HepG2 (cell line): ENCODE measurements around the gene SAPCD1. TPM values are rescaled to one million over a fixed set of nuclear protein-coding genes. Genes with fewer than 3 reads are reported as not detected.

ENCODE experiments used
- CCDC6 ChIP-seq: sonication (generic); formaldehyde crosslinking; IDR thresholded peaks from 2 replicates; pipeline ENCODE4 v1.8.1; 2022; ENCODE audit warnings: mild to moderate bottlenecking, missing genetic modification reagents, moderate library complexity
- FOXA1 ChIP-seq, 2 experiments: fragments of 450-650 bp in 1 of 2; sonication (generic) in 1 of 2; formaldehyde crosslinking in 1 of 2; IDR thresholded peaks; 2 replicates each; pipeline versions ENCODE4 v1.4.0 to v1.6.1; 2016 to 2020; ENCODE audit warnings: missing genetic modification reagents in 1 of 2
- GMEB1 ChIP-seq: sonication (generic); formaldehyde crosslinking; IDR thresholded peaks from 2 replicates; pipeline ENCODE4 v1.5.1; 2020; ENCODE audit warnings: missing genetic modification reagents, mild to moderate bottlenecking, borderline replicate concordance
- HNRNPUL1 ChIP-seq: fragments of 200-400 bp; formaldehyde crosslinking; IDR thresholded peaks from 2 replicates; pipeline ENCODE4 v1.6.1; 2017; ENCODE audit warnings: low read depth, mild to moderate bottlenecking, low read length, moderate library complexity
- KDM5B ChIP-seq: sonication (generic); formaldehyde crosslinking; IDR thresholded peaks from 2 replicates; pipeline ENCODE4 v1.4.0; 2020; ENCODE audit warnings: missing genetic modification reagents, mild to moderate bottlenecking, borderline replicate concordance
- KLF12 ChIP-seq: sonication (generic); formaldehyde crosslinking; IDR thresholded peaks from 2 replicates; pipeline ENCODE4 v1.4.0; 2020; ENCODE audit warnings: missing genetic modification reagents, borderline replicate concordance
- KLF6 ChIP-seq: IDR thresholded peaks from 2 replicates; pipeline ENCODE4 v1.8.0; 2016; ENCODE audit warnings: missing biosample characterization, missing genetic modification reagents
- MTA1 ChIP-seq: sonication (generic); formaldehyde crosslinking; IDR thresholded peaks from 2 replicates; pipeline ENCODE4 v1.4.0; 2020; ENCODE audit warnings: missing genetic modification reagents, mild to moderate bottlenecking, borderline replicate concordance
- MYPOP ChIP-seq: sonication (generic); formaldehyde crosslinking; IDR thresholded peaks from 2 replicates; pipeline ENCODE4 v1.8.1; 2023; ENCODE audit warnings: mild to moderate bottlenecking, moderate library complexity, missing genetic modification reagents
- NR3C1 ChIP-seq: sonication (generic); formaldehyde crosslinking; IDR thresholded peaks from 2 replicates; pipeline ENCODE4 v1.4.0; 2020; ENCODE audit warnings: missing genetic modification reagents
- PRDM4 ChIP-seq: sonication (generic); formaldehyde crosslinking; IDR thresholded peaks from 2 replicates; pipeline ENCODE4 v1.9.0; 2021; ENCODE audit warnings: missing genetic modification reagents, borderline replicate concordance
- ZNF274 ChIP-seq: sonication (generic); formaldehyde crosslinking; IDR thresholded peaks from 2 replicates; pipeline ENCODE4 v1.5.1; 2020; ENCODE audit warnings: mild to moderate bottlenecking, missing genetic modification reagents
- ZNF569 ChIP-seq: sonication (generic); formaldehyde crosslinking; IDR thresholded peaks from 2 replicates; pipeline ENCODE4 v1.5.0; 2020; ENCODE audit warnings: mild to moderate bottlenecking, missing genetic modification reagents, moderate library complexity, borderline replicate concordance
- ZNF687 ChIP-seq: sonication (generic); formaldehyde crosslinking; IDR thresholded peaks from 2 replicates; pipeline ENCODE4 v1.5.1; 2020; ENCODE audit warnings: mild to moderate bottlenecking, missing genetic modification reagents, moderate library complexity
- ZSCAN25 ChIP-seq: sonication (generic); formaldehyde crosslinking; IDR thresholded peaks from 2 replicates; pipeline ENCODE4 v1.8.0; 2022; ENCODE audit warnings: mild to moderate bottlenecking, missing genetic modification reagents
- polyA plus RNA-seq, 8 experiments: library from polyadenylated mRNA; depleted of rRNA in 3 of 8; stranded (reverse) in 7 of 8; unstranded in 1 of 8; fragments of >200 nt; fragmentation: Illumina TruSeq in 4 of 8; extraction: Trizol in 4 of 8; gene quantifications; 2 replicates each; pipeline versions ENCODE4 v1.2.1 to v1.2.3, GENCODE V29; 2011 to 2016; ENCODE audit warnings: low read depth in 4 of 8, missing spikeins in 1 of 8, mixed read lengths in 1 of 8; ENCODE audit not compliant: insufficient read depth in 1 of 8
- total RNA-seq, 5 experiments: library from RNA; depleted of rRNA; stranded (reverse); fragments of >200 nt; fragmentation: Illumina TruSeq; extraction: Trizol; gene quantifications; 2 replicates each; pipeline ENCODE4 v1.2.3, GENCODE V29; 2016; ENCODE audit warnings: low read depth in 1 of 5
- TF ChIP-seq, protein P1 (sequence below): sonication (generic); formaldehyde crosslinking; IDR thresholded peaks from 2 replicates; pipeline ENCODE4 v1.4.0; 2020; ENCODE audit warnings: mild to moderate bottlenecking, low read depth, missing genetic modification reagents

Gene SAPCD1
- total and polyA plus RNA-seq, 2 of the 13 experiments (the other 11 are each of a cell fraction or from before 2014, with no cell fraction given), result 2.5 to 3.9 TPM

DNA sequence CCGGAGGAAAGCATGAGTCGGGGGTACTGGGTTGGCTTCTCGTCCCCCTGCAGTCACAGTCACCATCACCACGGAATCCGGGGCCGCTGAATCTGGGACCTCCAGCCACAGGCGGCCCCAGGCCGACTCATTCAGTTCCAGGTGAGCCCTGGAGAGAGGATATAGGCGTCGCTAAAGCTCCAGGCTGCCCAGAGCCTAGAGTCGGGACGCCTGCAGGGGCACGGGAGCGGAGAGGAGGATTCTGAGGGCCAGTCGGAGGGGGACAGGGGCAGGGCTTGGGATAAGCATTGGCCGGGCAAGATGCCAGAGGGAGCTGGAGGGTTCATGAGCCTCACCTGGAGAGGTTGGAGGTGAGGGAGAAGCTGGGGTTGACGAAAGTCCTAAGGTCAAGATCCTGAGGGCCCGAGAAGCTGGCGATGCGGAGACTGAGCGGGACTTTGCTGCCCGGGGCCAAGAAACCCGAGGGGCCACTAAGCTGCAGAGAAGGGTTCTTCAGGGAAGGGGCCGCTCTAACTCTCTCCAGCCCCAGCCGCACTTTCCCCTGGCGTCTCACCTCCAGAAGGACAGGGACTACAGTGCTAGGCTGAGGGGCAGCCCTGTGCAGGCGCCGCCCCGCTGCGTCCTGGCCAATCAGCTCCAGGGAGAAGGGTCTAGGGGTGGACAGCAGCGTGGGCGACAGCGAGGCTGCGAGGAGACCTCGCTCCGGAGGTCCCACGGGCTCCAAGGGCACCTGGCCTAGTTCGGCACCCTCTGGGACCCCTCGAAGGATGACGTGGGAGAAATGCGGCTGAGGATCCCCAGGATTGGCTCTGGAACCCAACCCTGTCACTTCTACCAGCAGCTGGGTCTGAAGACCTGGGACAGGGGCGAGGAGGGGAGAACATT is 3.7 kb downstream of the SAPCD1 start (continued):
- TF ChIP-seq ZNF687, result peak; percentile 97
- peak; percentile 88 for TF ChIP-seq ZNF274
- TF ChIP-seq, protein P1, sequence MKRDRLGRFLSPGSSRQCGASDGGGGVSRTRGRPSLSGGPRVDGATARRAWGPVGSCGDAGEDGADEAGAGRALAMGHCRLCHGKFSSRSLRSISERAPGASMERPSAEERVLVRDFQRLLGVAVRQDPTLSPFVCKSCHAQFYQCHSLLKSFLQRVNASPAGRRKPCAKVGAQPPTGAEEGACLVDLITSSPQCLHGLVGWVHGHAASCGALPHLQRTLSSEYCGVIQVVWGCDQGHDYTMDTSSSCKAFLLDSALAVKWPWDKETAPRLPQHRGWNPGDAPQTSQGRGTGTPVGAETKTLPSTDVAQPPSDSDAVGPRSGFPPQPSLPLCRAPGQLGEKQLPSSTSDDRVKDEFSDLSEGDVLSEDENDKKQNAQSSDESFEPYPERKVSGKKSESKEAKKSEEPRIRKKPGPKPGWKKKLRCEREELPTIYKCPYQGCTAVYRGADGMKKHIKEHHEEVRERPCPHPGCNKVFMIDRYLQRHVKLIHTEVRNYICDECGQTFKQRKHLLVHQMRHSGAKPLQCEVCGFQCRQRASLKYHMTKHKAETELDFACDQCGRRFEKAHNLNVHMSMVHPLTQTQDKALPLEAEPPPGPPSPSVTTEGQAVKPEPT (CRISPR knock-in tag), result peak; percentile 53; the same call in 1 of the 2 replicates
- no peak for TF ChIP-seq HNRNPUL1
- no peak for TF ChIP-seq KLF12 (CRISPR knock-in tag)
- TF ChIP-seq NR3C1 (CRISPR knock-in tag), result no peak
- TF ChIP-seq GMEB1, result peak; percentile 63; the same call in 1 of the 2 replicates
- no peak for TF ChIP-seq CCDC6 (CRISPR knock-in tag)
- TF ChIP-seq ZNF569, result no peak
- no peak for TF ChIP-seq PRDM4
- TF ChIP-seq KDM5B (CRISPR knock-in tag), result peak; percentile 63
- no peak for TF ChIP-seq KLF6 (CRISPR knock-in tag)
- 0 out of 2 replicates have a peak, but pooled peaks have one; percentile 49 for TF ChIP-seq MYPOP (CRISPR knock-in tag)
- peak; percentile 56; the same call in 1 of the 2 replicates for TF ChIP-seq MTA1
- TF ChIP-seq FOXA1 (IDR thresholded peaks at IDR 0.05), result no peak
- no peak for TF ChIP-seq FOXA1 (CRISPR knock-in tag; IDR thresholded peaks at IDR 0.05)
- peak; percentile 85 for TF ChIP-seq ZSCAN25
